Endometrial microvascular endothelial cells (primary cell): Measurements from ENCODE around the gene MCM3AP. TPM values are rescaled to one million over a fixed set of nuclear protein-coding genes. Genes with fewer than 3 reads are reported as not detected.

Experiments
- in situ Hi-C: cut with HindIII; loops from 2 replicates; pipeline ENCODE4 v1.10.0; 2017; ENCODE audit warnings: low sequenced_read_pairs, low pct_unique_long_range_greater_than_20kb; ENCODE audit errors: inconsistent ontology term
- total RNA-seq: library from RNA; depleted of rRNA; stranded (reverse); fragments of >200 nt; gene quantifications from one replicate; pipeline ENCODE4 v1.2.3, GENCODE V29; 2015; ENCODE audit errors: inconsistent ontology term

MCM3AP gene
- 57.1 TPM for total RNA-seq

DNA sequence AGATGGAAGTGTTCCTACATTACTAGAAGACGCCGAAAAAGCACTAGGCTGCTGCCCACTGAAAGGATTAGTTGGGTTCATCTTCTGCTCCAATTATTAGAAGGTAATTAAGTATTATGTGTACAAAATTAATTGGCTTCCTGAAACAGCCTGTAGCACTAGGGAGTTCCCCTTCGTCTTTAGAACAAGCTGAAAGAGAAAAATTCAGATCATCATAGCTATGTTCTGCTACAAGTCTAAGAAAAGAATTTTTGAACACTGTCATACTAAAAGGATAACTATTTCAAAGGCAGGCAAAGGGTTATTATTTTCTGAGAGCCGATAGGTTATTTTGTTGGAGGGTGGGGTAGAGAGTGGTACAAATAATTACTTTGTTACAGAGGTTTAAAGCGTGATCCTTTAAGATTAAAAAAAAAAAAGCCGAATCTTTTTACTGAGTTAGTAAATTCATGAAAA lies at the start of gene MCM3AP:
MCM3AP (minus strand) TSS at position 406 of the 456 bp plus-strand sequence; CDS start at position 81, 325 bp downstream.
- in situ Hi-C loops, result no loop called here

DNA sequence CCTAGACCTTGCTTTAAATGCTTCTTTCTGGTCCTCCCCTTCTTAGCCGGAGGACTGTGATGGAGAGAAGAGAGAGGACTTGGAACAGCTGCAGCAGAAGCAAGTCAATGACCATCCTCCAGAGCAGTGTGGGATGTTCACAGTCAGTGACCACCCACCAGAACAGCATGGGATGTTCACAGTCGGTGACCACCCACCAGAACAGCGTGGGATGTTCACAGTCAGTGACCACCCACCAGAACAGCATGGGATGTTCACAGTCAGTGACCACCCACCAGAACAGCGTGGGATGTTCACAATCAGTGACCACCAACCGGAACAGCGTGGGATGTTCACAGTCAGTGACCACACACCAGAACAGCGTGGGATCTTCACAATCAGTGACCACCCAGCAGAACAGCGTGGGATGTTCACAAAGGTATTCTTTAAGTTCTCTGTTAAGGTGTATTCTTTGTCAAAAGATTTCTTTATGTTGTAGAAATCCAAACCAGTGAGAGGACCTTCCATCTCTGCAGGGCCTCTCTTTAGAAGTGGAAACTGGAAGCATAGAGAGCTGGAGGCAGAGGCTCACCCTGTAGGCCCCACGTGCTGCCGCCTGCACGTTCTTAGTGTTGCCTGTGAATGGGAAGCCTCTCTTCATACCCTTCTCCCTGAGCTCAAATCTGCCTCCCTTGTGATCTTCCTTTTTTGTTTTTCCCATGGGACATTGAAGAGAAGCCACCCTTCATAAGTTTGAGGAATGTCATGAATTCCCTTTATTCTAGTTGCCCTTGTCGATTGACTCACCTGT lies 49.1 kb upstream of the MCM3AP start:
- in situ Hi-C loops, result no loop called here

DNA sequence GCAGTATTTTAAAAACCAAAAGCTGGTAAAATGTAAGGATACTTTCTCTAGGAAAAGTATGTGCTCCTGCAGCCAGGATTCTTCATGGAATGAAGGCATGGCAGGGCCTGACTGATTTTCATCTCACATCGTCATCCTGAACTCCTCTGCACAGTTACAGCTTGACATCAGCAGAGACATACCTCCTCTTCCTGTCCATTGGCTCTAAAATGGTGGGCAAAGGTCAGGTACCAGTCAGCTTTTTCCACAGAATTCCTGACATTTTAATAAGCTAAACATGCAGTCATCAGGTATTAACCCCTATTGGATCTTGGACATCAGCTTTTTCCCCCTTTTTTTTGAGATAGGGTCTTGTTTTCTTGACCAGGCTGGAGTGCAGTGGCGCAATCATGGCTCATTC lies 44.4 kb upstream of the MCM3AP start:
- in situ Hi-C loops, result no loop called here

DNA sequence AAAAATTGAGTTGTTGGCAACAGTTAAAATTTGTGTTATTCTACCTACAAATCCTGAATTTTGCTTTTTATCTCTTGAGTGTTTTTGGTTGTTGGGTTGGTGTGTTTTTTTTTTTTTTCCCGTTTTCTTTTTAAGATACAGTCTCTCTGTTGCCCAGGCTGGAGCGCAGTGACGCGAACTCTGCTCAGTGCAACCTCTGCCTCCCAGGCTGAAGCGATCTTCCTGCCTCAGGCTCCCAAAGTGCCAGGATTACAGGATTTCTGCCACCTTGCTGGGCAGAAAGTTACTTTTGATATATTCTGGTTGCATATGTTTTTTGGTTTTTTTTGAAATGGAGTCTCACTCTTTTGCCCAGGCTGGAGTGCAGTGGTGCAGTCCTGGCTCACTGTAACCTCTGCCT lies 42.7 kb upstream of the MCM3AP start:
- in situ Hi-C loops, result no loop called here

DNA sequence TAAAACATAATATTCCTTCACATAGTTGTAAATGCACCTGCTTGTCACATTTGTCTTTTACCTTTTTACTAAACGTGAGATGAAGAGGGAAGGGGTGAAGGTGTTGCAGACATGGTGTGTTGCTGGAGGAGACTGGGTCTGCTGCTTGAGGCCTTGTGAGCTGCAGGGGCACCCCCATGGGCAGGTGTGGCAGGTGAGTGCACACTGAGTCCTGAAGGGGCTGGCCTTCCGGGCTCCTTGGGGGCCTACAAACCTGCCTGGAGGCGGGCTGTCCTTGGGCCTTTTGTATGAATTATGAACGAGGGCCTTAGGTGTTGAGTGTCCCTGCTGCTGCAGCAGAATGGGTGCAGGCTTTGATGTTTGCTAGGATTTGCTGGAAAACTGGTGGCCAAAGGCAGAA lies 42.3 kb upstream of the MCM3AP start:
- in situ Hi-C loops, result no loop called here

DNA sequence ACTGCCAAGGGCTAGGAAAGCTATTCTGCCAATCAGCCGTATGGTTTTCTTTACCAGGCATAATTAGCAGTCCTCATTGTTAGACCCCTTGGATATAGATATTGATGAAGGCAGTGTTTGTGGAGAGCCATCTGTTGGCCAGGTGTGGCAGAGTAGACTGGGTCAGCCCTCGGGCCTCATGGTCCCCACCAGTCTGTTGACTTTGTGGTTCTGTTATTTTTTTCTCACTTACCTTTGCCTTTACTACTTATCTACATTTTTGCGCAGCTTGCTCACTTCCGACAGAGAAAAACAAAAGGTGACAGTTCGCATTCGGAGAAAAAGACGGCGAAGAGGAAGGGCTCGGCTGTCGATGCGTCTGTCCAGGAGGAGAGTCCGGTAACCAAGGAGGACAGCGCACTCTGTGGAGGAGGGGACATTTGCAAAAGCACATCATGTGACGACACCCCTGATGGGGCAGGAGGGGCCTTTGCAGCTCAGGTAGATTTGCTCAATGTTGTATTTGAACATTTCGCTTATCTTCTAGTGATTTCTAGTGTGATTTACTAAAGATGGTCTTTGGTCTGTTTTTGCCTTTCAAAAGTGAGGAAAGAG lies 40.8 kb upstream of the MCM3AP start:
- in situ Hi-C loops, result no loop called here

DNA sequence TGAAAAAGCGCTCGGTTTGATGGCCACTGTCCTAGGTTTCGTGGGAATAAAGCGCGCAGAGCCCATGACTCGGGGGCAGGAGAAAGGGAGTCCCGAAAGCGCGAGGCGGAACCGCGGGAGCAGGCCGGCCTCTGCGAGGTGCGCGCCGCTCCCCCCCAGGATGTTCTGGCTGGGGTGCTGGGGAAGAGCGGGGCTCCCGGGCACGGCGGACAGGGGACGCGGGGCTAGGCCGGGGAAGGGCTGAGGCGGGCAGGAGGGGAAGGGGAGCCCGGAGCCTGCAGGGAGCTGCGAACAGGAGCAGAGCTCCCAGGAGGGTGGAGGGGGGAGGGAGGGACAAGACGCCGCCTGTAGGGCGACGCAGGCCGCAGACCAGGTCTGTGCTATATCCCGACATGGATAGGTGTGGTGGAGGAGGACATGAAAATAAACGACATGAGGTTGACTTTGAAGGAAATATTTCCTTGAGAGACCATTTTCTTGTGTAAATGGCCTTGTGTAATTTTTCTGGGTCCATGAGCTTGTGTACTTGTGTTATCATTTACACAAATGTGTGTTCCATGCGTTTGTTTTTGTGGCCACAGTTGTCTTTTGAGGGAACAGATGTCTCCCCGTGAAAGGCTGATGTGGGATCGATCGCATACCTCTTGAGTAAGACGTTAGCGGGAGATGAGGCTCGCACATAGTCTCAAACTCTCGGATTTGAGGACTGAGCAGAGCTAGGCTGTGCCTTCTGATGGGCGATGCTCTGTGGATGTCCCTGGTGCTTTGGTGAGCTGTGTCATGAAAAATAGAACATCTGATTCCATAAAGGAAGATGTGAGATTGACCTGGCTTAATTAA lies 39.9 kb upstream of the MCM3AP start:
- in situ Hi-C loops, result no loop called here

DNA sequence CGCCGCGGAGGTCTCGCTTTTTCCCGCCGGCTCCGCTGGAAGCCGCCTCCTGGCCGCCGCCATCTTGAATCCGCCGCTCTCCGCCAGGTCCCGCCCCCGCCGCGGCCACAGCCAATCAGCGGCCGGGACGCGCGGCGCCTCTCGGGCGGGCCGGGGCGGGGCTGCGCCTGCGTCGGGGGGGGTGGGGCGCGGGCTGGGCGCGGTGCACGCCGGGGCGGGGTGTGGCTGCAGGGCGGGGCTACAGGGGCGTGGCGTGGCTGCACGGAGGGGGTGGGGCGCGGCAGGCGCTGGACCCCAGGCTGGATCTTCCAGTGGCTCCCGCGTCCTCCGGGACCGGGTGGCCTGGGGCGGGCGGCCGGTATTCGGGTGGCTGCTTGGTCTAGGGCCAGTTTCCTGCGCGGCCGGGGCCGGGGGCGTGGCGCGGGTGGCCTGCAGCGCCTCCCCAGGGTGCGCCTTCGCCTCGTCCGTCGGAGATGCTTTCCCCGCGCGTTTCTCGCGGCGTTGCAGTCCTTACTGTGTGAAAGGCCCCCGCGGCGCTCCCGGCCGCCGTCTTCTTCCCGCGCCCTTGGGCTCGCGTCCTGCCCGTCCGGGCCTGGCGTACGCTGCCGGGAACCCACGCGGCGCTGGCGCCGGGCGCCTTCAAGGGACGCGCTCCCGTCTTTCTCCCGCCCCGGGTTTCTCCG lies 39.1 kb upstream of the MCM3AP start:
- in situ Hi-C loops, result no loop called here

DNA sequence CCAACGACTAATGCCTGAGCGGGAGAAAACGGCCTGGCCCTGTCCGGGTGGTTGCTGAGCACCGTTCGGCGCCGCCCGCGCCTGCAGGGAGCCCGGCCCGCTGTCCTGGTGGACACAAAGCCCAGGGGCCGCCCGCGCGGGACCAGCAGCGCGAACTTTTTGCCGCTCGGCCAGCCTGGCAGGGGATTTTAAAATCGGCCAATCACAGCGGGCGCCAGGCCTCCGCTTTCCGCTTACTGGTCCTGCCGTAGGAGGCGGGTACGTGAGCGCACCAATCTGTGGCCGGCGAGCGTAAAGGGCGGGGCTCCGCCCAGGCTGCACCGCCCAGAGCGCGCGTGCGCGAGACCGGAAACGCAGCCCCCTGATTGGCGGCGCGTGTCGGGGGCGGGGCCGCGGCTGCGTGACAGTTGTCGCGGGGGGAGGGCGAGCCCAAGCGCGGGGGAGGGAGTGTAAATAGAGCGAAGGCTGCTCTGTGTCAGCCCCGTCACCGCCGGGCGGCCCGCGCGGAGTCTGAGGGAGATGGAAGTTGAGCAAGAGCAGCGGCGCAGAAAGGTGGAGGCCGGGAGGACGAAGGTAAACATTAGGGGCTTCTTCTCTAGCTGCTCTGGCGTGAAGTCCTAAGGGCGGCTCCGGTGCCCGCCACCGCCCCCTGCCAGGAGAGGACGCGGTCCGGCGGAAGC lies 38.4 kb upstream of the MCM3AP start, which contains the start of the genes C21orf58 and PCNT:
C21orf58 (minus strand) TSS at position 161 of the 680 bp plus-strand sequence. CDS start 1,132 bp downstream, outside the sequence.
PCNT (plus strand) TSS at position 447 of the 680 bp plus-strand sequence; CDS start at position 520, 73 bp downstream.
- in situ Hi-C loops, result no loop called here

DNA sequence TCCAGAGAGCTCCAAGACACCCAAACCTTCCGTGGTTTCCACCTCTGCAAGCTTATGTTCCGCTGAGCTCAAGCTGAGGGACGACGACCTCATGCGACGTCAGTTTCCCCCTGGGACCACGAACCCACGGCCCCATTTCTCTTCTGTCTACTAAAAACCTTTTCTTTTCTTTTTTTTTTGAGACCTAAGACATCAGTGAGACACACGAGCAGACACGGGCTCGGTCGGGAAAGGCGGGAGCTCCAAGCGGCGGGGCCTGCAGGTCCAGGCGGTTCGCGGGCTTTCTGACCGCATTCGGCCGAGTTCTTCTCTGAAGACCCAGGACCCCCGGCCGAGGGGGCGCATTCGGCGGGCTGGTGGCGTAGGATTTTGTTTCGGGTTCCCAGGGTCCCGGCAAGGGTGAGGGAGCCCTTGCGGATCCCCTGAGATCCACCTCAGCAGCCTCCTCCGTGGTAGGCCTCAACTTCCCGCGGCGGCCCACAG lies 37.9 kb upstream of the MCM3AP start:
- in situ Hi-C loops, result no loop called here

DNA sequence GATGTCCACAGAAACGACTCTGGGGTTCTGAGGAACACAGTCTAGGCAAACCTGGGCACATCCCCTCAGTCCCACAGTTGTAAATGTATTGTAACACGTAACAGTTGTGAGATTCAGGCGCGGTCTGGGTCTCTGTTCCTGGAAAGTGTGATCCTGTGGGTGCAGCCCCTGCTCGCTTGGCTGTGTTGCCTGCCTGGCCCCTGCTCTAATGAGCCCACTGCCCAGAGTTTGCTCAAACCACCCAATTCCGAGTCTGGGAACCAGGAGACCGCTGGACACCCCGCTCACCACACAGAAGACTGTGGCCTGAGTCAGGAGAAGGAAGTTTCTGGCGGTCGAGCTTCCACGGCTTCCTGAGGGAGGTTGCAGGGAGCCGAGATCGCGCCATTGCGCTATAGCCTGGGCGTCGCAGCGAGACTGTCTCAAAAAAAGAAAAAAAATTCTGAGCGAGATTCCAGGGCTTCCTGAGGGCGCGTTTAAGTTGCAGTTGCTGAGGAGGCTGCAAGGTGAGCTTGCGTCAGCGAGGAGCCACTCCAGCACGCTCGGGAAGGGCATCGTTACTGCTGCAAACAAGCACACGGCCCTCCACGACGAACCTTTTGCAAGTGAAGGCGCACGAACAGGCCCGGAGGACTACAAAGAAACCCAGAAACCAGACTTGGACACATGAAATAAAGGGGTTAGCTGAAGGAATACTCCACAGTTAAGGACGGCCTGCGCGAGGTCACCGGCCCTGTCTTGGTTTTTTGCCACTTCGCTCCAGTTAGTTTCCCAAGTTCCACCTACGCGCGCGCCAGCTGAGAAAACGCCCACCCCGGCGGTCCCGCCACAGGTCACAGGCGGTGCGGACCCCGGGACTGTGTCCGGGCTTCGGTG lies 37.2 kb upstream of the MCM3AP start:
- in situ Hi-C loops, result no loop called here

DNA sequence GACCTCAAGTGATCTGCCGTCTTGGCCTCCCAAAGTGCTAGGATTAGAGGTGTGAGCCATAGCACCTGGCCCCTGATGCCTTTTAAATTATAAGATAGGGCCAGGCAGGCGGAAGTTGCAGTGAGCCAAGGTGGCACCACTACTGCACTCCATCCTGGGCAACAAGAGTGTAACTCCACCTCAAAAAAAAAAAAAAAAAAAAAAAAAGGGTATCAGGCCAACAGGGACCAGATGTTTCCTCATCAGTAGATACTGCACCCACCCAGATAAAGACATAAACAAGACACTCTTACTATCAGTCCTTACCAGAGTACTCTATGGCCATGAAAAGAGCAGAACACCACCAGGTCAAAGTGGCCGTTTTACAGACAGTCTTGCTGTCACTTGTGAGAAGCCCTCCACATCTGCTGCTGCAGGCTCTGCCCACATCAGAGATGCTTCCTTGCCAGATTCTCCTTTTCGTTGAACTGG lies 35.0 kb upstream of the MCM3AP start:
- in situ Hi-C loops, result no loop called here

DNA sequence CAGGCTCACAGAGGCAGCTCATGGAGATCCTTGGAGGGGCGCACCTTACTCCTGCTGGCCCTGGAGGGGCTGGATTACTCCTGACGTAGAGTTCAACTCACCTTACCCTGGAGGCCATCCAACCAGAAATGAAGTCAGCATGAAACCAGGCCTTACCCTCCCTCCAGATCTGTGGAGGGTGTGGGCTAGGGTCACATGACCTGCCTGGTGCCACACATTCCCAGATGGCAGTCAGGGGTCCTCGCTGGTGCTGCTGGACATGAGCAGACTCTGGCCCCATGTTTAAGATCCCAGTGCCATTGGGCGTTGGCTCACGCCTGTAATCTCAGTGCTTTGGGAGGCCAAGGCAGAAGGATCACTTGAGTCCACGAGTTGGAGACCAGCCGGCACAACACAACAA lies 33.8 kb upstream of the MCM3AP start:
- in situ Hi-C loops, result no loop called here

DNA sequence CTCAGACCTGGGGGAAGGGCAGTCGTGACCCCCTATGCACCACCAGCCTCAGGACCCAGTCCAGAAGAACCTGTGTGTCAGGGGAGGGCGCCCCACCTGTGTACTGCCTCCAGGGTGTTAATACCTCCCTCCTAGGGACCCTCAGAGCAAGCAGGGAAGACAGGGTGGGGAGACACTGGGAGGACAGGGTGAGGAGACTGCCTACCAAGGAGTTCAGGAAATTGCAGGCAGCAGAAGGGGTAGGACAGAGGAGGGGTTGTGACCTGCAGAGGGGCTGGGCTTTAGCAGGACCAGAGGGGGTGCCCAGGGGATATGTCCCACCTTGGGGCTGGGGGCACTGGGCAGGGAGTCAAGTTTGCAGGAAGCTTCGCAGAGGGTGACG lies 33.0 kb upstream of the MCM3AP start:
- in situ Hi-C loops, result no loop called here

DNA sequence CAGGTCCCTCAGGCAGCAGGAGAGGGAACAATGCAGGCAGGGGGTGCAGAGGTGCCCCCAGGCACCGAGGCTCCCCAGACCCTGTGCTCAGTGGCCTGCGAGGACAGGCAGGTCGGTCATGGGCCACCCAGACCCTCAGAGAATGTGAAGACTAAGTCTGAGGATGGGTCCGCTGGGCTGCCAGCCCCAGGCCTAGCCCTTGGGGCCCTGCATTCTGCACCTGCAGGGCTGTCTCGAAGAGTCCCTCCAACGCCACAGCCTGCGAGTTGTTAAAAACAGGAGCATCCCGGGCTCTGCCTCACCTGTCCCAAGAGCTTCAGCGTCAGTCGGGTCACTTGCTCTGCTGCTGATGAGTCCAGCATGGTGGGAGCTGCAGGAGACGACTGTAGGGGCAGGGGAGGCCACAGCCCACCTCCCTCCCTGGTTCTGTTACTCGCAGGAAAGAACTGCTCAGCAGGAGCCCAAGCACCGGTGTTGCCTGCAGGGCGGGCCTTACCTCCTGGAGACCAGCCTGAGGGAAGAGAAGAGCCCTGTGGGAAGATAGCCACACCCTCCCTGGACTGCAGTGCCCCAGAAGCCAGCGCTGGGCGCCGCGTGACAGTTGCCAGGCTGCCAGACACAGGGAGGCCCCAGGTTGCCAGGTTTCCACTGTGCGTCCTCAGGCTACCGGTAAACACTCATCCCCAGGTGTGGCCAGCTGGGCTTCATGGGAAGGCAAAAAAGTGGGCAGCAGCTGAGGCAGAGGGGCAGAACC lies 32.5 kb upstream of the MCM3AP start:
- in situ Hi-C loops, result no loop called here

DNA sequence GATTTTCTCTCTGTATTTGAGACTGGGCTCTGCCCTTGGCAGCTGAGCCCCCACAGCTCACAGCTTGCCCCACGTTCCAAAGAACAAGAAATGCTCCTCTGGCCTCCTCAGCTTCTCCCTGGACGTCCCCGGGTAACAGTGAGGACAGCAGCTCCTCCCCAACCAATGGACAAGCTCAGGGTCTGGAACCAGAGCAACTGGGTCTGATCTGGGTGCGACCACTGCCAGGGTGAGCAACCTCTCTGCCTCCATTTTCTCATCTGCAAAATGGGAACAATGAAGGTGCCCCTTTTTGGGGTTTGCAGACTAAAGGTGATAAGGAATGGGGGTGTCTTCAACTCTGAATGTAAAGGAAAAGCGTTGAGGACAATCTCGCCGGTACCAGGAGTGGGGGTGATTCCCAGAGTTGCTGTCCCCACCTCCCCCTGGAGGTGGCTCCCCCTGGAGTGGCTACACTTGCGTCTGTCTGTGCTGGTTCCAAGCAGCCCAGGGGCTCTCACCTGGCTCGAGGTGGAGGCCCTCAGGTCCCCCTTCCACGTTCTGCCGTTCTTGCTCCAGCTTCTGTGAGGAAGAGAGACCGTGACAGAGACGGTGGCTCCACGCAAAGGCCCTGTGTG lies 31.4 kb upstream of the MCM3AP start:
- in situ Hi-C loops, result no loop called here
